Stimulated activated CD4-positive, alpha-beta T cell treated with anti-CD3 and anti-CD28 coated beads, Interleukin-2, amount 100 ng/mL, for 4 hours (primary cell): ENCODE measurements around the gene PKN1.
A peak's percentile ranks its signal among the peaks of the same experiment; 100 is the strongest.
"Not testable (repeated sequence)": the region's sequence is repeated elsewhere in the genome, so short reads cannot be mapped to it uniquely, and the experiment has no call there.

Experiments
- DNase-seq: peaks from one replicate; pipeline ENCODE4 v3.0.0-alpha.2; 2020; ENCODE audit warnings: low read depth

Gene PKN1

GRCh38 chr19:14432791-14433553 lies at the start of gene PKN1:
Gene PKN1, plus strand, starts transcription at chr19:14433306. Its CDS starts 216 bp downstream, at chr19:14433522.
- DNase-seq, result no peak

- peak; percentile 57 for DNase-seq
These were observed 49.2 kb upstream of the PKN1 start for GRCh38 chr19:14383661-14384555.

GRCh38 chr19:14385492-14385891 lies 47.6 kb upstream of the PKN1 start:
- no peak for DNase-seq

- DNase-seq, result no peak
These were observed 42.6 kb upstream of the PKN1 start for GRCh38 chr19:14390548-14390947.

- DNase-seq, result no peak
These were observed 41.8 kb upstream of the PKN1 start for GRCh38 chr19:14391156-14391821.

- no peak for DNase-seq
These were observed 39.8 kb upstream of the PKN1 start for GRCh38 chr19:14393329-14393728.

- DNase-seq, result no peak
These were observed 38.9 kb upstream of the PKN1 start for GRCh38 chr19:14394167-14394566.

- DNase-seq, result no peak
These were observed 37.8 kb upstream of the PKN1 start for GRCh38 chr19:14395262-14395661.

GRCh38 chr19:14395710-14396336 lies 37.3 kb upstream of the PKN1 start:
- no peak for DNase-seq

GRCh38 chr19:14396730-14397129 lies 36.4 kb upstream of the PKN1 start:
- not testable (repeated sequence) for DNase-seq

- DNase-seq, result not testable (repeated sequence)
These were observed 35.9 kb upstream of the PKN1 start for GRCh38 chr19:14397168-14397567.

- no peak for DNase-seq
These were observed 32.1 kb upstream of the PKN1 start for GRCh38 chr19:14400951-14401431.

- DNase-seq, result no peak
These were observed 31.5 kb upstream of the PKN1 start for GRCh38 chr19:14401468-14402195.

GRCh38 chr19:14402332-14403144 lies 30.6 kb upstream of the PKN1 start:
- no peak for DNase-seq

GRCh38 chr19:14403145-14403930 lies 29.8 kb upstream of the PKN1 start:
- DNase-seq, result not testable (repeated sequence)

- no peak for DNase-seq
These were observed 28.8 kb upstream of the PKN1 start for GRCh38 chr19:14404312-14404711.

- no peak for DNase-seq
These were observed 27.7 kb upstream of the PKN1 start for GRCh38 chr19:14405380-14405757.

- DNase-seq, result peak; percentile 82
These were observed 27.1 kb upstream of the PKN1 start for GRCh38 chr19:14405758-14406644.
